Left colon (tissue), 2 donors: ENCODE measurements around the gene RIF1. TPM values are rescaled to one million over a fixed set of nuclear protein-coding genes. Genes with fewer than 3 reads are reported as not detected.
"Not testable (repeated sequence)": the region's sequence is repeated elsewhere in the genome, so short reads cannot be mapped to it uniquely, and the experiment has no call there.

ENCODE experiments used
- ATAC-seq: fragments of 200-7000 bp; cut with Tn5 transposase; one replicate; pipeline ENCODE4 v1.9.1; 2020; ENCODE audit warnings: mild to moderate bottlenecking, moderate library complexity
- DNase-seq, 2 donors: peaks; one replicate each; pipeline ENCODE4 v3.0.0-alpha.2; 2020
- intact Hi-C, 2 donors: fragments of 100-400 bp; cut with DNase I in 1 of 2; cut with micrococcal nuclease in 1 of 2; formaldehyde crosslinking; loops; one replicate each; pipeline versions ENCODE4 v1.11.2 to v1.14.0; 2022; cut with DNase I, micrococcal nuclease
- total RNA-seq, 2 donors: library from RNA; stranded (reverse); fragmentation: NEBNext Ultra II Directional; extraction: Animal tissue kit (Norgen Biotek cat#: 25700); gene quantifications; one replicate each; pipeline ENCODE4 v1.2.1, GENCODE V29; 2021
- donor health status: DM: no; HTN: no; CAD: no.
- donor health status: DM: yes; HTN: yes; CAD: no.

The RIF1 gene
- total RNA-seq, 2 donors from 2014 or later: 23.5 to 25.9 TPM

DNA sequence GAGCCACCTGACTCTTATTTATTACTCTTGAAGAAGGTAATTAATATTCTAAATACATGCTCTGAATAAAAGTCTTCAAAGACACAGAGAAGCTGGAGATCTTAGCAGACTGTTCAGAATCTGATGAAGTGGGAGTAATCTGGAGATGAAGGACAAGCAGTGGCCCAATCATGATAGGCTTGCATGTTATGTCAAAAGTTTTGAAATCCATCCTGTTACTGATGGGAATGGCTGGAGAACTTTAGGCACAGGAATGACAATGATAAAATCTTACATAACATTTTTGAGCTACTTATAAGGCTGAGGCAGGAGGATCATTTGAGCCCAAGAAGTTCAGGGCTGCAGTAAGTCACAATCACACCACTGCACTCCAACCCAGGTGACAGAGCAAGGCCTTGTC lies 2.4 kb upstream of the RIF1 start:
- intact Hi-C loops: no loop called here
- ATAC-seq: no peak

DNA sequence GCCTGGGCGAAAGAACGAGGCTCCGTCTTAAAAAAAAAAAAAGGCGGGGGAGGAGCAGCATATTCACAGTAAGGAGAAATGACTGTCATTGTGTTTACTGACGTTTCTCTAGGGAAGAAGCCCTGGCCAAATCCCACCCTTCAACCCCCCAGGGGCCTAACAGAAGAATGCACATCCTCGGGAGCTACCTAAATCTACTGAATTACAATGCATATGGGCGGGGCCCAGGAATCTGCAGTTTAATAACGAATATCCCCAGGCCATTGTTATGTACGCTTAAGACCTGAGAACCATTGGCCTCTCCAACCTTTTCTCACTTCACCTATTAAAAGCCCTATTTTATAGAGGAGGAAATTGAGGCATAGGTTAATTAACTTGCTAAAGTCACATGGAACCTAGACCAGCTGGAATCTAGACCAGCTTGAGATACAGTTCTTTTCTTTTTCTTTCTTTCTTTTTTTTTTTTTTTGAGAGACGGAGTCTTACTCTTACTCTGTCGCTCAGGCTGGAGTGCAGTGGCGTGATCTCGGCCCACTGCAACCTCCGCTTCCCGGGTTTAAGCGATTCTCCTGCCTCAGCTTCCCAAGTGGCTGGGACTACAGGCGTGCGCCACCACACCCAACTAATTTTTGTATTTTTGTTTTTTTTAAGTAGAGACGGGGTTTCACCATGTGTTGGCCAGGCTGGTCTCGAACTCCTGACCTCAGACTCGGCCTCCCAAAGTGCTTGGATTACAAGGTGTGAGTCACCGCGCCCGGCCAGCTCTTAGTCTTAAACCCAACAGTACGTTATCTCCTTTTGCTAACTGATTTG lies 708 bp upstream of the RIF1 start:
- intact Hi-C loops: no loop called here
- ATAC-seq (no peak), DNase-seq (no peak)

More for the DNA sequence above, 2.4 kb upstream of the RIF1 start:
- no peak for DNase-seq

DNA sequence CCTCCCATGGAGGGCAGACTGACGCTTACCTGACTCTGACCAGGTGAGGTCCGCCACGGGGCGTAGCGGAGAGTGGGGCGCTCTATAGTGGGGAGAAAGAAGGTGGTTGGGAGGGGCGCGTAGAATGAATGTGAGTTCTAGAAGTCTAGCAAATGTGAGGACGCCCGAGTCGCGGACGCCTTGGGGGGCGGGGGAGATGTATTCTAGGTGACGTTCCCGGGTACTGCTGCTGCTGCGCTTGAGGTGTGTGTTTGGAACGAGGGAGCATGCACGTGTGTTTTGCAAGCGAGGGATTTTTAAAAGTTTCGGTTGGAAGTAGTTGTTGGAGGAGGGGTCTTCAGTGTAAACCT lies 758 bp downstream of the RIF1 start:
- DNase-seq: peak; percentile 39 to 52

DNA sequence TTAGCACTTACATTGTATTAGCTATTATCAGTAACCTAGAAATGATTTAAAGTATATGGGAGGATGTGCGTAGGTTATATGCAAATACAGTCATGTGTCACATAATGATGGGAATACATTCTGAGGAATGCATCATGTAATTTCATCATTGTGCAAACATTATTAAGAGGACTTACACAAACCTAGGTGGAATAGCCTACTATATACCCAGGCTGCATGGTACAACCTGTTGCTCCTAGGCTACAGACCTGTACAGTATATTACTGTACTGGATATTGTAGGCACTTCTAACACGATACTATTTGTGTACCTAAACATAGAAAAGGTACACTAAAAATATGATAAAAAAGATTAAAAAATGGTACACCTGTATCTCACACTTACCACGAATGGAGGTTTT lies 7.9 kb downstream of the RIF1 start:
- DNase-seq: no peak
- peak; percentile 50 for ATAC-seq
- intact Hi-C loops: no loop called here

More for the DNA sequence above, 758 bp downstream of the RIF1 start:
- intact Hi-C loops: loop anchor here in 1 of 2 donors (5.0 kb wide), 1 partner anchor 118 kb away; no protein-coding TSS in a partner anchor
- peak; percentile 43 for ATAC-seq

DNA sequence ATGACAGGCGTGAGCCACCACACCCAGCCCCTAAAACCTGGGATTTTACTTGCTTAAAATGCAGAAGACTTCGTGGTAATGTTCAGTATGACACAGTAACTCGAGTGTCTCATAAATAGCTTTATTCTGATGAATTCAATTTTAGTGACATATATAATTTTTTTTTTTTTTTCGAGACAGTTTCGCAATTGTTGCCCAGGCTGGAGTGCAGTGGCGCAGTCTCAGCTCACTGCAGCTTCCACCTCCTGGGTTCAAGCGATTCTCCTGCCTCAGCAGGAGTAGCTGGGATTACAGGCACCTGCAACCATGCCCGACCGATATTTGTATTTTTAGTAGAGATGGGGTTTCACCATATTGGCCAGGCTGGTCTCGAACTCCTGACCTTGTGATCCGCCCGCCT lies 12.0 kb downstream of the RIF1 start:
- intact Hi-C loops: not testable (repeated sequence)

GRCh38 chr2:151422917-151423439 lies 13.3 kb downstream of the RIF1 start:
- no peak for DNase-seq
- ATAC-seq: no peak
- intact Hi-C loops: no loop called here

More for the DNA sequence above, 12.0 kb downstream of the RIF1 start:
- not testable (repeated sequence) for ATAC-seq, DNase-seq

DNA sequence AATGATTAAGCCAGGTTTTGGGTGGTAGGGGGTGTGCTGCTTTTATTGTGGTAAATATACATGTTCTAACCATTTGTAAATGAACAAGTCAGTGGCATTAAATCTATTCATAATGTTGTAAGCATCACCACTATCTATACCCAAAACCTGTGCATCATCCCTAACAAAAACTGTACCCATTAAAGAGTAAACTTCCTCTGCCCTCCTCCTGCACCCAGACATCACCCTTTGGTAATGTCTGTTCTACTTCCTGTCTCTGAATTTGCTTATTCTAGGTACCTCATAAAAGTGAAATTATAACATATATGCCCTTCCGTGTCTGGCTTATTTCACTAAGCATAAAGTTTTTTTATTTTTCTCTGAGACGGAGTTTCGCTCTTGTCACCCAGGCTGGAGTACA lies 14.1 kb downstream of the RIF1 start:
- intact Hi-C loops: no loop called here
- peak; percentile 53 for ATAC-seq
- no peak for DNase-seq

DNA sequence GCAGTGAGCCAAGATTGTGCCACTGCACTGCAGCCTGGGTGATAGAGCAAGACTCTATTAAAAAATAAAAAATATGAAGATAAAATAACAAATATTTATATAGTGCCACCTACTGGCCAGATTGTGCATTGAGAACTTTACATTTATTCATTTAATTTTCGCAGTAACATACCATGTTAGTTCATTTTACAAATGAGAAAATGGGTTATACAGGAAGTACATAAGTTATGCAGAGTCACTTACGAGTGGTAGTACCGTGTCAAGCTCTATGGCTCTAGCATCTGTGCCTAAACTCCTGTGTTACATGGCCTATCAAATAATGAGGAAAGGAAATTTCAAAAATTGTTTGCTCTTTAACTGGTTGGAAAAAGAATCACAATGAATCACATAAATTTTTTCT lies 27.9 kb downstream of the RIF1 start:
- ATAC-seq (peak; percentile 6), DNase-seq (no peak)
- intact Hi-C loops: no loop called here

- intact Hi-C loops: no loop called here
- ATAC-seq: peak; percentile 61
Measured at GRCh38 chr2:151438506-151438905, 28.8 kb downstream of the RIF1 start.

DNA sequence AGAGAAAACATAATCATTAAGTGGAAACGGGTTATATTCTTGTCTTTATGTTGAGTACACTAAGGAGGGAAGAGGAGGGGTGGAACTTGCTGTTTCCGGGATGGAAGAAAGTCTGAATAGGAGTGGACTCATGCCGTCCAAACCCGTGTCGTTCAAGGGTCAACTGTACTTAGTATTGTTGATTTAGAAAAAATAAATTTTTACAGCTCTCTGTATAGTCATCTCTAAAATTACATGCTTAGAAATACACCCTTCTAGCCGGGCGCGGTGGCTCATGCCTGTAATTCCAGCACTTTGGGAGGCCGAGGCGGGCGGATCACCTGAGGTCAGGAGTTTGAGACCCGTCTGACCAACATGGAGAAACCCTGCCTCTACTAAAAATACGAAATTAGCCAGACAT lies 29.4 kb downstream of the RIF1 start:
- intact Hi-C loops: no loop called here
- DNase-seq (peak; percentile 73 to 76), ATAC-seq (peak; percentile 96)

More at GRCh38 chr2:151438506-151438905, 28.8 kb downstream of the RIF1 start:
- DNase-seq: no peak

DNA sequence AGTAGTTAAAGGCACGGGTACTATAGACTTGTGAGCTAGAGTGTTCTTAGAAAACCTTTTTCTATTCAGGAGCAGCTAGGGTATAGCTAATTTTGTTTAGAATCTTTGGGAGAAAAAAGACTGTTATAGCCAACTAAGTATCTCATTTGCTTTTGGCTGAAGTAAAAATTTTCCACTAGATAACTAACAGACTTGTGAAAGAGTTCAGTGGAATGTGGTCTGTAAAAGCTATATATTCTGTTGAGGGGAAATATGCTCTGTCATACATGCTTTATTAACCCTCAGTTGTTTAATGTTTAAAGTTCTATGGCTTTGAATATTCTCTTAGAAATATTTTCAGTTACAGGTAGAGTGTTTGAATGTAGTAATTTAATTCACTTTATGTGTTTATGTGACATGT lies 49.7 kb downstream of the RIF1 start:
- intact Hi-C loops: no loop called here

GRCh38 chr2:151465771-151466170 lies 56.1 kb downstream of the RIF1 start:
- intact Hi-C loops: no loop called here
- DNase-seq: no peak
- ATAC-seq: no peak

More for the DNA sequence above, 49.7 kb downstream of the RIF1 start:
- DNase-seq (no peak), ATAC-seq (no peak)

- ATAC-seq (no peak), DNase-seq (no peak)
- intact Hi-C loops: no loop called here
Measured at GRCh38 chr2:151470556-151470955, 60.9 kb downstream of the RIF1 start.

DNA sequence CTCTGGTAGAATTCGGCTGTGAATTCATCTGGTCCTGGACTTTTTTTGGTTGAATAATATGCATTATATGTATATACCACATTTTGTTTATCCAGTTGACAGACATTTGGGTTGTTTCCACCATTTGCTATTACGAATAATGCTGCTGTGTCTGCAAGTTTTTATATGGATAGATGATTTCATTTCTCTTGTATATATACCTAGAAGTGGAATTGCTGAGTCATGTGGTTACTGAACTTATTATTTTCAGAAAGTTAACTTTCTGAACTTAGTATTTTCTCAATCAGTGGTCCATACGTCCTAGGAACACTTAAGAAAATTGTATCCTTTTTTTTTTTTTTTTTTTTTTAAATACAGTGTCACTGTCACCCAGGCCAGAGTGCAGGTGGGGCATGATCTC lies 63.3 kb downstream of the RIF1 start:
- DNase-seq (no peak), ATAC-seq (no peak)
- intact Hi-C loops: no loop called here

GRCh38 chr2:151475071-151475470 lies 65.4 kb downstream of the RIF1 start:
- ATAC-seq (no peak), DNase-seq (no peak)
- intact Hi-C loops: no loop called here

- intact Hi-C loops: no loop called here
- DNase-seq (no peak), ATAC-seq (no peak)
Measured at GRCh38 chr2:151476287-151476686, 66.6 kb downstream of the RIF1 start.

- ATAC-seq (no peak), DNase-seq (no peak)
- intact Hi-C loops: no loop called here
Measured at GRCh38 chr2:151478011-151478410, 68.3 kb downstream of the RIF1 start.

- intact Hi-C loops: no loop called here
Measured at GRCh38 chr2:151481744-151482143, 72.0 kb downstream of the RIF1 start.

DNA sequence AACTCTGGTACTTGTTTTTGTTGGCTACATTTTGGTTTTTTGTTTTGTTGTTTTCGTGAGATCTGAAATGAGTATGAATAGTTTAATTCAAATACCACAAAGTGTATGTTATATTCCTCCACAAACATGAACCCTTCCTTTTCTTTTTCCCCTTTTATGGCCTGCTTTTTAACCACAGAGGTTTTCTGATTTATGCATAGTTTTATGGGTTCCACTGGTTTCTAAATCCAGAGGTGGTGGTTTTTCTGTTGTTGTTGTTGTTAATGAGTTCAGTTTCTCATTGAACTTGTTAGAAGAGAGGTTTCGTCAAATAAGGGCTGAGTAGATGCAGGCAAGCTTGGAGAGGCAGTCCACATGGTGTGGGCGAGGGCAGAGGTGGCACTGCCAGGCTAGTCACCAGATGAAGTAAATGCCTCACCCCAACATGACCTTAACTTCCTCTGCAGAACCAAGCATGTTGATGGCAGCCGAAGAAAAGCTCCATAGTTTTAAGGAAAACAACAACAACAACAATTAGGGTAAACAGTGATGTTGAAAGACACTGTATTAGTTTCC lies 72.5 kb downstream of the RIF1 start:
- ATAC-seq (no peak), DNase-seq (no peak)
- intact Hi-C loops: no loop called here

More at GRCh38 chr2:151481744-151482143, 72.0 kb downstream of the RIF1 start:
- DNase-seq (no peak), ATAC-seq (no peak)

DNA sequence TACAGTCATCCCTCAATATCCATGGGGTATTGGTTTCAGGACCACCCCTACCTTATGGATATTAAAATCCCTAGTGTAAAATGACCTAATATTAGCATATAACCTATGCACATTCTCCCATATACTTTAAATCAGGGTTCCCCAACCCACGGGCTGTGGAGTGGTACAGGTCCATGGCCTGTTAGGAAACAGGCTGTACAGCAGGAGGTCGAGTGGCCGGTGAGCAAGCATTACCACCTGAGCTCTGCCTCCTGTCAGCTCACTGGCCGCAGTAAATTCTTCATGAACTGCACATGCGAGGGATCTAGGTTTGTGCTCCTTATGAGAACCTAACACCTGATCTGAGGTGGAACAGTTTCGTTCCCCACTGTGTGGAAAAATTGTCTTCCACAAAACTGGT lies 73.8 kb downstream of the RIF1 start:
- no peak for ATAC-seq
- intact Hi-C loops: no loop called here

More for the DNA sequence above, 73.8 kb downstream of the RIF1 start:
- no peak for DNase-seq
